ENCODE results near the gene TFAP2B. TPM values are rescaled to one million over a fixed set of nuclear protein-coding genes. Genes with fewer than 3 reads are reported as not detected.

The TFAP2B gene
- total RNA-seq, 2 experiments from 2014 or later = not detected

GRCh38 chr6:50825375-50826036, 6.8 kb downstream of the TFAP2B start:
- Mint-ChIP-seq H3K27ac (no peak overlapping the region), H3K4me1 (ENCODE audit: low read depth) (peaks cover 10% of the 10 kb centered on the region), H3K27me3 (peaks cover 100% of the 10 kb centered on the region), H3K9me3 (no peaks in the 10 kb centered on the region), H3K36me3 (ENCODE audit: low read depth) (no peaks in the 10 kb centered on the region), H3K4me3 (no peak overlapping the region)
- no peak for TF ChIP-seq CTCF (IDR thresholded peaks at IDR 0.05)
- Histone ChIP-seq H3K4me3 (ENCODE audit: low read length) (no peak overlapping the region), H3K9me3 (ENCODE audit: control insufficient read depth in 1 of 2, insufficient read depth in 1 of 2, low read length in 2 of 2) (peaks cover 0 to 19% of the 10 kb centered on the region in 2 experiments), H3K4me1 (ENCODE audit: insufficient read depth, low read length) (peaks cover 2% of the 10 kb centered on the region), H3K36me3 (ENCODE audit: insufficient read depth, low read length) (no peaks in the 10 kb centered on the region), H3K27me3 (ENCODE audit: control insufficient read depth in 1 of 2, insufficient read depth in 2 of 2, low read length in 2 of 2) (peaks cover 63 to 95% of the 10 kb centered on the region in 2 experiments), H3K27ac (ENCODE audit: low read depth in 1 of 2, low read length in 2 of 2) (no peak overlapping the region)
- ATAC-seq (ENCODE audit: poor library complexity) = no peak
- intact Hi-C loops (cut with DNase I, micrococcal nuclease) = no loop called here
- DNase-seq = no peak
- ChIA-PET POLR2A (no interaction called here), CTCF (no interaction called here)

GRCh38 chr6:50826037-50826761, 7.5 kb downstream of the TFAP2B start:
- H3K36me3 Mint-ChIP-seq (ENCODE audit: low read depth) = no peaks in the 10 kb centered on the region
- H3K27ac Mint-ChIP-seq = no peak overlapping the region
- peaks cover 100% of the 10 kb centered on the region for H3K27me3 Mint-ChIP-seq
- H3K9me3 Mint-ChIP-seq = no peaks in the 10 kb centered on the region
- Histone ChIP-seq H3K27ac (ENCODE audit: low read depth in 1 of 2, low read length in 2 of 2) (no peak overlapping the region), H3K27me3 (ENCODE audit: control insufficient read depth in 1 of 2, insufficient read depth in 2 of 2, low read length in 2 of 2) (peaks cover 58 to 95% of the 10 kb centered on the region in 2 experiments), H3K4me3 (ENCODE audit: low read length) (no peak overlapping the region), H3K9me3 (ENCODE audit: control insufficient read depth in 1 of 2, insufficient read depth in 1 of 2, low read length in 2 of 2) (peaks cover 0 to 19% of the 10 kb centered on the region in 2 experiments), H3K36me3 (ENCODE audit: insufficient read depth, low read length) (no peaks in the 10 kb centered on the region), H3K4me1 (ENCODE audit: insufficient read depth, low read length) (peaks cover 2% of the 10 kb centered on the region)
- no peak for TF ChIP-seq CTCF (IDR thresholded peaks at IDR 0.05)
- H3K4me3 Mint-ChIP-seq = no peak overlapping the region
- no peak for DNase-seq
- POLR2A ChIA-PET = no interaction called here
- H3K4me1 Mint-ChIP-seq (ENCODE audit: low read depth) = peaks cover 6% of the 10 kb centered on the region
- intact Hi-C loops (cut with DNase I, micrococcal nuclease) = no loop called here
- CTCF ChIA-PET = no interaction called here
- no peak for ATAC-seq (ENCODE audit: poor library complexity)

GRCh38 chr6:50826803-50827202, 8.1 kb downstream of the TFAP2B start:
- DNase-seq (no peak), ATAC-seq (ENCODE audit: poor library complexity) (no peak)
- no peaks in the 10 kb centered on the region for H3K4me1 Mint-ChIP-seq (ENCODE audit: low read depth)
- peaks cover 100% of the 10 kb centered on the region for H3K27me3 Mint-ChIP-seq
- POLR2A ChIA-PET = no interaction called here
- H3K36me3 Mint-ChIP-seq (ENCODE audit: low read depth) = no peaks in the 10 kb centered on the region
- peaks cover 55 to 95% of the 10 kb centered on the region in 2 experiments for H3K27me3 ChIP-seq (ENCODE audit: control insufficient read depth in 1 of 2, insufficient read depth in 2 of 2, low read length in 2 of 2)
- no peaks in the 10 kb centered on the region for H3K36me3 ChIP-seq (ENCODE audit: insufficient read depth, low read length)
- peaks cover 0 to 19% of the 10 kb centered on the region in 2 experiments for H3K9me3 ChIP-seq (ENCODE audit: control insufficient read depth in 1 of 2, insufficient read depth in 1 of 2, low read length in 2 of 2)
- no peaks in the 10 kb centered on the region for H3K4me1 ChIP-seq (ENCODE audit: insufficient read depth, low read length)
- H3K4me3 ChIP-seq (ENCODE audit: low read length) = no peak overlapping the region
- intact Hi-C loops (cut with DNase I, micrococcal nuclease) = no loop called here
- no peak for TF ChIP-seq CTCF (IDR thresholded peaks at IDR 0.05)
- CTCF ChIA-PET = no interaction called here
- H3K4me3 Mint-ChIP-seq = no peak overlapping the region
- H3K27ac Mint-ChIP-seq = no peak overlapping the region
- H3K9me3 Mint-ChIP-seq = no peaks in the 10 kb centered on the region
- H3K27ac ChIP-seq (ENCODE audit: low read depth in 1 of 2, low read length in 2 of 2) = no peak overlapping the region
